AG09319 (cell line): ENCODE results near the gene VPS13D.

Experiments
- DNase-seq: peaks from one replicate; pipeline ENCODE4 v3.0.0-alpha.2; 2010; ENCODE audit warnings: low read depth; ENCODE audit errors: extremely low read depth
- TF ChIP-seq, protein P1 (sequence below): IDR thresholded peaks from 2 replicates; pipeline ENCODE4 v1.5.1; 2011; ENCODE audit warnings: low read depth, mild to moderate bottlenecking, inconsistent platforms, low read length, moderate library complexity

VPS13D gene

DNA sequence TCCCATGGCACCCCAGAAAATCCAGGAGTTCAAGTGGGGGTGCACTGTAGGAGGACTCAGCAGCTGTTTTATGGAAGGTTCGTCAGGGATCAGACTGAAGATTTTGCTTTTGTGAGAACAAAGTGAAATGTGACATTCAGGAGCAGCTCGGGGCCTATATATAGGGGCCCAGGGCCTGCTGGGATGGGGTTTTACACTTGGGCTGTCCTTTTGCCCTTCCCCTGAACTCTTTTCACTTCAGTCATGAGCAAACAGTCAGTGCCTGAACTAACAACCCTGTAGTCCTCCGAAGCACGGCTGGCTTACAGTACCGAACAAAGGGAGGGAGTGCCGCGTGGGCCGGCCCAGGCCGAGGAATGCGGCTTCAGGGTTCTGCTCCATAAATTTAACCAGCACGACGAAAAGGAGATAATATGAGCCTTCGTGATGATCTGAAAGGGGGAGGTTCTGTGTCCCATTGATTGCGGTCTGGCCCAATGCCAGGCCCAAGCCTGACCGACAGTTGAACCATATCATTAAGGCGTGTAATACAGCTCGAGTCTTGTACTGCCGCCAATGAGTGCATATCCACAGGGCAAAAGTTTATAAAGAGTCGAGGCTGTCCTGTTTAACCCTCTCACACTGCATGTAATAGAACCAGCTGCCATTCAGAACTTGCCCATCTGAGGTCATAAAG lies 248.2 kb downstream of the VPS13D start:
- TF ChIP-seq, protein P1, sequence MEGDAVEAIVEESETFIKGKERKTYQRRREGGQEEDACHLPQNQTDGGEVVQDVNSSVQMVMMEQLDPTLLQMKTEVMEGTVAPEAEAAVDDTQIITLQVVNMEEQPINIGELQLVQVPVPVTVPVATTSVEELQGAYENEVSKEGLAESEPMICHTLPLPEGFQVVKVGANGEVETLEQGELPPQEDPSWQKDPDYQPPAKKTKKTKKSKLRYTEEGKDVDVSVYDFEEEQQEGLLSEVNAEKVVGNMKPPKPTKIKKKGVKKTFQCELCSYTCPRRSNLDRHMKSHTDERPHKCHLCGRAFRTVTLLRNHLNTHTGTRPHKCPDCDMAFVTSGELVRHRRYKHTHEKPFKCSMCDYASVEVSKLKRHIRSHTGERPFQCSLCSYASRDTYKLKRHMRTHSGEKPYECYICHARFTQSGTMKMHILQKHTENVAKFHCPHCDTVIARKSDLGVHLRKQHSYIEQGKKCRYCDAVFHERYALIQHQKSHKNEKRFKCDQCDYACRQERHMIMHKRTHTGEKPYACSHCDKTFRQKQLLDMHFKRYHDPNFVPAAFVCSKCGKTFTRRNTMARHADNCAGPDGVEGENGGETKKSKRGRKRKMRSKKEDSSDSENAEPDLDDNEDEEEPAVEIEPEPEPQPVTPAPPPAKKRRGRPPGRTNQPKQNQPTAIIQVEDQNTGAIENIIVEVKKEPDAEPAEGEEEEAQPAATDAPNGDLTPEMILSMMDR: no peak
- peak; percentile 100 for DNase-seq

DNA sequence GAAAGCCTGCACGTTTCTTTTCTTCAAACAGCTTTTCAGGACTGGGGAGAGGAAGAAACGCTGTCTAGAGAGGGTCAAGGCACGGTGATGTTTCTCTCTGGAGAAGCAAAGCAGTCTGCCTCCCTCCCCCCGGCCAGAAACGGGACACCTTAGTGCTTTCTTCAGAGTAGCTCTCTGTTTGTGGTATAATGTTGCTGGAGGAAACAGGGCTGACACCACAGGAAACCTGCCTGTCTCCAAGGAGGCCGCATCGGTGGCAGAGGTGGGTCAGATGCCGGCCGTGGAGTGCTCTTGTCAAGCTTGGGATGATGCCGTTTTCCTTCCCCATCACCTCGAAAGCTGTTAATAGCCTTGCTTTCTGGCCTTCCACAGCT lies 248.8 kb downstream of the VPS13D start:
- DNase-seq: no peak
- TF ChIP-seq, protein P1: no peak

- no peak for DNase-seq
- TF ChIP-seq, protein P1: no peak
These were observed 249.5 kb downstream of the VPS13D start for GRCh38 chr1:12479311-12479710.

- no peak for DNase-seq
- TF ChIP-seq, protein P1: no peak
These were observed 250.2 kb downstream of the VPS13D start for GRCh38 chr1:12480041-12480440.

DNA sequence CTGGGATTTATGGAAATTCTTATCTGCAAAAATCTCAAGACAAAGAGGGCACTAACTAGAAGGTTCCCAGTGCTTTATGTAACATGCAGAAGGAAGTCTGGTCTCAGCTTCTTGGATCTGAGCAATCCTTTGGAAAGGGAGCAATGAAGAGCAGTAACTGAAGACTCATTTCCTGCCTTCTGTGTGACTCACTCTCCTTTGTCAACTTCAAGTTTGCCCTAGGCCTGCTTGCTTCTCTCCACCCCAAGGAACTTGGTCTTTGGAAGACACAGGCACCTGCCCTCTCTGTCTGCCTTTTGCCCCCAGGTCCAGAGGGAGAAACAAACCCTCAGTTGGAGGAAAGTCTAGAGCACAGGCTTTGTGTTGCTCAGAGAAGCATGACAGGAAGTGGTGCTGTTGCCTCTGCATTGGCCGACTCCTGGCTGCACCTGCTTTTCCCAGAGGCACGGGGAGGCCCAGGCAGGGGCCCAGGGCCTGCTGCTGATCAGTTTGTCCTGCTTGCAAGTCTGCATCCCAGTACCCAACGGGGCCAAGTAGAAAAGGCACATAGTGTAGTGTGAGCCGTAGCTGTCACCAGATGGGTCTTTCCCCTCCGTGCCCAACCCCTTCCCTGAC lies 251.0 kb downstream of the VPS13D start:
- peak; percentile 82 for DNase-seq
- TF ChIP-seq, protein P1: no peak

GRCh38 chr1:12481928-12482327 lies 252.1 kb downstream of the VPS13D start:
- no peak for DNase-seq
- TF ChIP-seq, protein P1: no peak

DNA sequence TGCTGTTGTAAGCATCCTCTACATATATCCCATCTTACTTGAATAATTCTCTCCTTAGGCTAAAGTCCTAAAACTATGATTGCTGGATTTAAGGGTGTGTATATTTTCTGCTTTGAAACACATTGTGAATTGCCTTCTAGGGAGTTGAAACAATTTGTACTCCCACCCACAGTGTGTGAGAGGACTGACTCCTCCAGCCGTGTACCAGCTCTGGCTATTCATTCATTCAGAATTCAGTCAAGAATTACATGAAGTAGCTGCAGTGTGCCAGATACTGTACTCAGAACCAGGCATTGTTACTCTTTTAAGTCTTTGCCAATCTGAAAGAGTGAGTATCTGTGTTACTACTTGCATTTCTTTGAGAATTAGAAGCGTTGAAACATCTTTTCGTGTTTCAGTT lies 253.2 kb downstream of the VPS13D start:
- TF ChIP-seq, protein P1: no peak
- no peak for DNase-seq
